Measurements from ENCODE around the gene DEXI.

DNA sequence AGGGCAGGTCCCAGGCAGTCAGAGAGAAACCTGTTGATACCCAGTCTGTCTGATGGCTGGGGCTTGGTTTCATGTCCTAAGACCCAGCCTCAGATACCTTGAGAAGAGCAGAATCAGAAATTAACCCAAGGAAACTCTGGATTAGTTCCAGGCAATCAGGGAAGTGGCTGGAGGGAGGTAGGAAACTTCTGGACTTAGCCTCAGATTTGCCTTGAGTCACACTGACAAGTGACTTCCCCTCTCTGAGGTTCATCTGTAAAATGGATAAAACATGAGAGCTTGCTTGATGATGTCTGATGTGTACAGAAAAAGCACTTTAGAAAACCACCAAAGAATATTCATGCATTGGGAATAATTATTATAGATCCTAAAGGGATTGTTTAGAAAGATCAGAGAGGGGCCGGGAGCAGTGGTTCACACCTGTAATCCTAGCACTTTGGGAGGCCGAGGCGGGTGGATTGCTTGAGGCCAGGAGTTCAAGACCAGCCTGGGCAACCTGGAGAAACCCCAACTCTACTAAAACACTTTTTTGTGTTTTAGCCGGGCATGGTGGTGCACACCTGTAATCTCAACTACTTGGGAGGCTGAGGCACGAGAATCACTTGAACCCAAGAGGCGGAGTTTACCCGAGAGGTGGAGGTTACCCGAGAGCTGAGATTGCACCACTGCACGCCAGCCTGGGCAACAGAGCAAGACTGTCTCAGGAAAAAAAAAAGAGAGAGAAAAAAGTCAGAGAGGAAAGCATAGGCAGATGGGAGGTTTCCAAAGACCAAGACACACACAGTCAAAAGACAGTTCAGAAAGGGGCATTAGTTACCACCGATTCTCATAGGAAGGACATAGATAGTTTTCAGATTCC lies 61.4 kb downstream of the DEXI start:
- TF ChIP-seq ATF5 (CRISPR knock-in tag; IDR thresholded peaks at IDR 0.05; ENCODE audit: low read depth) (no peak), CCDC6 (CRISPR knock-in tag; IDR thresholded peaks at IDR 0.05) (no peak)
